ENCODE results near the gene NLGN4X. TPM values are rescaled to one million over a fixed set of nuclear protein-coding genes. Genes with fewer than 3 reads are reported as not detected.
"Not testable (repeated sequence)": the region's sequence is repeated elsewhere in the genome, so short reads cannot be mapped to it uniquely, and the experiment has no call there.

The NLGN4X gene
- total RNA-seq, 2 experiments from 2014 or later = not detected

GRCh38 chrX:5958523-5958922, 270.1 kb downstream of the NLGN4X start:
- Mint-ChIP-seq H3K27me3 (no peaks in the 10 kb centered on the region), H3K4me1 (no peaks in the 10 kb centered on the region), H3K4me3 (no peak overlapping the region), H3K36me3 (no peaks in the 10 kb centered on the region), H3K9me3 (no peaks in the 10 kb centered on the region), H3K27ac (no peak overlapping the region)
- POLR2A ChIA-PET = no interaction called here
- DNase-seq (no peak), ATAC-seq (ENCODE audit: low read depth) (no peak)

GRCh38 chrX:5957506-5957905, 271.2 kb downstream of the NLGN4X start:
- POLR2A ChIA-PET = no interaction called here
- H3K4me1 Mint-ChIP-seq = no peaks in the 10 kb centered on the region
- no peaks in the 10 kb centered on the region for H3K9me3 Mint-ChIP-seq
- DNase-seq (no peak), ATAC-seq (ENCODE audit: low read depth) (no peak)
- H3K27ac Mint-ChIP-seq = no peak overlapping the region
- no peaks in the 10 kb centered on the region for H3K27me3 Mint-ChIP-seq
- H3K4me3 Mint-ChIP-seq = no peak overlapping the region
- no peaks in the 10 kb centered on the region for H3K36me3 Mint-ChIP-seq

- POLR2A ChIA-PET = no interaction called here
- DNase-seq = no peak
- Mint-ChIP-seq H3K27me3 (no peaks in the 10 kb centered on the region), H3K27ac (no peak overlapping the region), H3K4me3 (no peak overlapping the region), H3K9me3 (no peaks in the 10 kb centered on the region), H3K4me1 (no peaks in the 10 kb centered on the region), H3K36me3 (no peaks in the 10 kb centered on the region)
- no peak for ATAC-seq (ENCODE audit: low read depth)
Observed at GRCh38 chrX:5936438-5936837, 292.2 kb downstream of the NLGN4X start.

- POLR2A ChIA-PET = no interaction called here
- Mint-ChIP-seq H3K27me3 (no peaks in the 10 kb centered on the region), H3K27ac (no peak overlapping the region), H3K36me3 (no peaks in the 10 kb centered on the region), H3K4me3 (no peak overlapping the region), H3K9me3 (peaks cover 1% of the 10 kb centered on the region), H3K4me1 (no peaks in the 10 kb centered on the region)
- no peak for DNase-seq
- no peak for ATAC-seq (ENCODE audit: low read depth)
Observed at GRCh38 chrX:5928224-5928623, 300.4 kb downstream of the NLGN4X start.

GRCh38 chrX:5916945-5917344, 311.7 kb downstream of the NLGN4X start:
- no peak for ATAC-seq (ENCODE audit: low read depth)
- no peak for DNase-seq
- H3K36me3 Mint-ChIP-seq = no peaks in the 10 kb centered on the region

GRCh38 chrX:5915783-5916182, 312.9 kb downstream of the NLGN4X start:
- Mint-ChIP-seq H3K27me3 (no peaks in the 10 kb centered on the region), H3K4me3 (no peak overlapping the region), H3K27ac (no peak overlapping the region), H3K9me3 (no peaks in the 10 kb centered on the region), H3K36me3 (no peaks in the 10 kb centered on the region), H3K4me1 (no peaks in the 10 kb centered on the region)
- DNase-seq = no peak
- POLR2A ChIA-PET = no interaction called here
- ATAC-seq (ENCODE audit: low read depth) = no peak

More at GRCh38 chrX:5916945-5917344, 311.7 kb downstream of the NLGN4X start:
- Mint-ChIP-seq H3K4me3 (no peak overlapping the region), H3K27ac (no peak overlapping the region), H3K9me3 (no peaks in the 10 kb centered on the region), H3K4me1 (no peaks in the 10 kb centered on the region), H3K27me3 (no peaks in the 10 kb centered on the region)
- POLR2A ChIA-PET = no interaction called here

GRCh38 chrX:5907207-5907606, 321.5 kb downstream of the NLGN4X start:
- ATAC-seq (ENCODE audit: low read depth) = no peak
- Mint-ChIP-seq H3K36me3 (no peaks in the 10 kb centered on the region), H3K4me1 (no peaks in the 10 kb centered on the region), H3K9me3 (no peaks in the 10 kb centered on the region), H3K4me3 (no peak overlapping the region), H3K27me3 (no peaks in the 10 kb centered on the region), H3K27ac (no peak overlapping the region)
- POLR2A ChIA-PET = no interaction called here
- no peak for DNase-seq

GRCh38 chrX:5903586-5904190, 325.0 kb downstream of the NLGN4X start:
- ATAC-seq (ENCODE audit: low read depth); H3K27me3 Mint-ChIP-seq; H3K4me1 Mint-ChIP-seq; H3K4me3 Mint-ChIP-seq; POLR2A ChIA-PET; H3K27ac Mint-ChIP-seq; H3K9me3 Mint-ChIP-seq; DNase-seq; H3K36me3 Mint-ChIP-seq: not testable (repeated sequence)

GRCh38 chrX:5898463-5898862, 330.2 kb downstream of the NLGN4X start:
- H3K4me3 Mint-ChIP-seq = no peak overlapping the region
- no peaks in the 10 kb centered on the region for H3K4me1 Mint-ChIP-seq
- H3K36me3 Mint-ChIP-seq = no peaks in the 10 kb centered on the region
- DNase-seq (no peak), ATAC-seq (ENCODE audit: low read depth) (no peak)
- no peaks in the 10 kb centered on the region for H3K27me3 Mint-ChIP-seq
- H3K9me3 Mint-ChIP-seq = no peaks in the 10 kb centered on the region
- H3K27ac Mint-ChIP-seq = no peak overlapping the region
- POLR2A ChIA-PET = no interaction called here

GRCh38 chrX:5891378-5891777, 337.3 kb downstream of the NLGN4X start:
- POLR2A ChIA-PET = no interaction called here
- DNase-seq (no peak), ATAC-seq (ENCODE audit: low read depth) (no peak)

GRCh38 chrX:5876984-5877596, 351.6 kb downstream of the NLGN4X start:
- no peaks in the 10 kb centered on the region for H3K36me3 Mint-ChIP-seq
- no peaks in the 10 kb centered on the region for H3K9me3 Mint-ChIP-seq
- no peaks in the 10 kb centered on the region for H3K4me1 Mint-ChIP-seq
- H3K27me3 Mint-ChIP-seq = no peaks in the 10 kb centered on the region
- H3K27ac Mint-ChIP-seq = no peak overlapping the region
- POLR2A ChIA-PET = no interaction called here
- H3K4me3 Mint-ChIP-seq = no peak overlapping the region
- DNase-seq (no peak), ATAC-seq (ENCODE audit: low read depth) (no peak)

More at GRCh38 chrX:5891378-5891777, 337.3 kb downstream of the NLGN4X start:
- Mint-ChIP-seq H3K27me3 (no peaks in the 10 kb centered on the region), H3K27ac (no peak overlapping the region), H3K9me3 (no peaks in the 10 kb centered on the region), H3K4me3 (no peak overlapping the region), H3K36me3 (no peaks in the 10 kb centered on the region), H3K4me1 (no peaks in the 10 kb centered on the region)

- H3K4me1 Mint-ChIP-seq = no peaks in the 10 kb centered on the region
- no peak overlapping the region for H3K4me3 Mint-ChIP-seq
- POLR2A ChIA-PET = no interaction called here
- no peaks in the 10 kb centered on the region for H3K36me3 Mint-ChIP-seq
- no peak overlapping the region for H3K27ac Mint-ChIP-seq
- no peaks in the 10 kb centered on the region for H3K27me3 Mint-ChIP-seq
- DNase-seq (no peak), ATAC-seq (ENCODE audit: low read depth) (no peak)
- peaks cover 2% of the 10 kb centered on the region for H3K9me3 Mint-ChIP-seq
Observed at GRCh38 chrX:5870238-5870637, 358.4 kb downstream of the NLGN4X start.

- DNase-seq (no peak), ATAC-seq (ENCODE audit: low read depth) (no peak)
- peaks cover 2% of the 10 kb centered on the region for H3K9me3 Mint-ChIP-seq
- no peaks in the 10 kb centered on the region for H3K4me1 Mint-ChIP-seq
- no peak overlapping the region for H3K4me3 Mint-ChIP-seq
- POLR2A ChIA-PET = no interaction called here
- no peaks in the 10 kb centered on the region for H3K27me3 Mint-ChIP-seq
- H3K27ac Mint-ChIP-seq = no peak overlapping the region
- no peaks in the 10 kb centered on the region for H3K36me3 Mint-ChIP-seq
Observed at GRCh38 chrX:5869786-5870185, 358.9 kb downstream of the NLGN4X start.

- POLR2A ChIA-PET = no interaction called here
- DNase-seq = no peak
- peaks cover 2% of the 10 kb centered on the region for H3K9me3 Mint-ChIP-seq
- H3K27ac Mint-ChIP-seq = no peak overlapping the region
- ATAC-seq (ENCODE audit: low read depth) = no peak
- H3K36me3 Mint-ChIP-seq = no peaks in the 10 kb centered on the region
- no peaks in the 10 kb centered on the region for H3K4me1 Mint-ChIP-seq
- H3K27me3 Mint-ChIP-seq = no peaks in the 10 kb centered on the region
- no peak overlapping the region for H3K4me3 Mint-ChIP-seq
Observed at GRCh38 chrX:5867778-5868177, 360.9 kb downstream of the NLGN4X start.
